Prostate gland (tissue), 2 donors: Measurements from ENCODE around the gene CCDC32. TPM values are rescaled to one million over a fixed set of nuclear protein-coding genes. Genes with fewer than 3 reads are reported as not detected.

ENCODE experiments used
- DNase-seq: peaks from one replicate; pipeline ENCODE4 v3.0.0-alpha.2; 2019; ENCODE audit warnings: low spot score
- H3K27ac ChIP-seq, 2 donors: fragments of 200-600 bp; sonication (generic); 2 replicates each; pipeline ENCODE4 v1.5.1; 2017 to 2019
- H3K27me3 ChIP-seq: fragments of 200-600 bp; sonication (generic); replicated peaks from 2 replicates; pipeline ENCODE4 v1.5.1; 2019; ENCODE audit not compliant: insufficient read depth
- H3K36me3 ChIP-seq, 2 donors: fragments of 200-600 bp; sonication (generic); 1 replicate in 1 of 2; 2 replicates in 1 of 2; pipeline versions ENCODE4 v1.5.1 to v1.8.1; 2017 to 2019
- H3K4me1 ChIP-seq: fragments of 200-600 bp; sonication (generic); replicated peaks from 2 replicates; pipeline ENCODE4 v1.5.1; 2019
- H3K4me3 ChIP-seq, 2 donors: fragments of 200-600 bp; sonication (generic); 2 replicates each; pipeline ENCODE4 v1.5.1; 2017 to 2019
- H3K9me3 ChIP-seq: fragments of 200-600 bp; sonication (generic); 2 replicates; pipeline ENCODE4 v1.5.1; 2017
- CTCF ChIP-seq, 4 experiments: fragments of 200-600 bp in 2 of 4; fragments of 450-650 bp in 2 of 4; sonication (generic) in 2 of 4; IDR thresholded peaks; 1 replicate in 3 of 4; 2 replicates in 1 of 4; pipeline ENCODE4 v1.5.1; 2016 to 2019; ENCODE audit warnings: antibody characterized with exemption in 4 of 4, mild to moderate bottlenecking in 2 of 4, moderate library complexity in 2 of 4
- POLR2A ChIP-seq: fragments of 450-650 bp; IDR thresholded peaks from one replicate; pipeline ENCODE4 v1.6.1; 2016; ENCODE audit warnings: antibody characterized with exemption, mild to moderate bottlenecking
- POLR2AphosphoS5 ChIP-seq: sonication (generic); formaldehyde crosslinking; IDR thresholded peaks from one replicate; pipeline ENCODE4 v1.6.1; 2017; ENCODE audit warnings: antibody characterized with exemption
- WGBS: methylation state at CpG from one replicate; pipeline ENCODE4 v1.1.5; 2018; 5-methylcytosine and 5-hydroxymethylcytosine counted together
- intact Hi-C: fragments of 100-400 bp; cut with DNase I; formaldehyde crosslinking; loops from one replicate; pipeline ENCODE4 v1.14.2; 2022
- small RNA-seq, 2 donors: library from RNA; depleted of rRNA; stranded (forward); fragments of <200 nt; gene quantifications; one replicate each; pipeline ENCODE3, GENCODE V24; 2016
- total RNA-seq, 2 donors: library from RNA; depleted of rRNA; stranded (reverse); fragments of >200 nt; gene quantifications; one replicate each; pipeline ENCODE4 v1.1.0, GENCODE V29; 2016

CCDC32 gene
- total RNA-seq, 2 donors from 2014 or later: 17.5 to 27.5 TPM

- no peaks in the 10 kb centered on the region for H3K36me3 ChIP-seq
- no peaks in the 10 kb centered on the region for H3K27me3 ChIP-seq
- TF ChIP-seq CTCF (IDR thresholded peaks at IDR 0.05) (no peak), POLR2AphosphoS5 (no peak), POLR2A (no peak)
- intact Hi-C loops: no loop called here
- DNase-seq: no peak
- H3K4me3 ChIP-seq: no peak overlapping the region
- no peaks in the 10 kb centered on the region for H3K4me1 ChIP-seq
- H3K9me3 ChIP-seq: no peaks in the 10 kb centered on the region
- H3K27ac ChIP-seq: no peak overlapping the region
- WGBS: 94% methylated on average over 1 of the region's 1 CpG
Observed at GRCh38 chr15:40508216-40508615, 56.6 kb downstream of the CCDC32 start.

GRCh38 chr15:40506964-40507571, 57.8 kb downstream of the CCDC32 start:
- H3K27me3 ChIP-seq: no peaks in the 10 kb centered on the region
- H3K4me3 ChIP-seq: peak overlapping the region in 1 of 2 donors; percentile 8
- WGBS: 4% methylated on average over 30 of the region's 30 CpGs
- no peaks in the 10 kb centered on the region for H3K9me3 ChIP-seq
- H3K36me3 ChIP-seq: no peaks in the 10 kb centered on the region
- intact Hi-C loops: no loop called here
- H3K27ac ChIP-seq: no peak overlapping the region
- DNase-seq: peak; percentile 48
- peak; percentile 44 for TF ChIP-seq POLR2AphosphoS5
- peak in 3 of 4 experiments; percentile 41 to 71 (median 53) for TF ChIP-seq CTCF (IDR thresholded peaks at IDR 0.05)
- TF ChIP-seq POLR2A: no peak
- no peaks in the 10 kb centered on the region for H3K4me1 ChIP-seq

Small RNAs within 50 kb of the gene (small RNA-seq; reads per million reads assigned to genes)
- gene RF00017 (0 reads per million in 2 donors), gene RNU6-516P (0 reads per million in 2 donors)

Other genes with a start within 250 kb of the CCDC32 start
- gene INAFM2, start 241.3 kb downstream of the CCDC32 start, total RNA-seq: 10 to 100 TPM; 18.7 to 24.3 TPM
- gene CCDC9B, start 224.1 kb downstream of the CCDC32 start, total RNA-seq: 10 to 100 TPM in 1 of 2 donors, 1 to 10 TPM in 1; 9.0 to 29.7 TPM
- not detected for gene PHGR1, start 214.0 kb downstream of the CCDC32 start, total RNA-seq
- 1 to 10 TPM in 1 of 2 donors, under 1 TPM in 1; 0.27 to 1.6 TPM for gene DISP2, start 206.8 kb downstream of the CCDC32 start, total RNA-seq
- gene KNSTRN, start 182.3 kb downstream of the CCDC32 start, total RNA-seq: 10 to 100 TPM; 12.9 to 19.8 TPM
- 100 to 1,000 TPM; 112 to 115 TPM for gene IVD, start 159.2 kb downstream of the CCDC32 start, total RNA-seq
- 10 to 100 TPM; 17.0 to 39.4 TPM for gene BAHD1, start 124.1 kb downstream of the CCDC32 start, total RNA-seq
- gene CHST14, start 94.1 kb downstream of the CCDC32 start, total RNA-seq: 10 to 100 TPM; 14.9 to 22.3 TPM
- gene RPUSD2, start 4.3 kb upstream of the CCDC32 start, total RNA-seq: 10 to 100 TPM; 11.2 to 24.1 TPM
- 10 to 100 TPM in 1 of 2 donors, 1 to 10 TPM in 1; 1.6 to 18.7 TPM for gene KNL1, start 29.2 kb upstream of the CCDC32 start, total RNA-seq
- gene RAD51, start 130.1 kb upstream of the CCDC32 start, total RNA-seq: 1 to 10 TPM in 1 of 2 donors, under 1 TPM in 1; 0.82 to 5.1 TPM
- 10 to 100 TPM; 28.2 to 31.9 TPM for gene RMDN3, start 190.2 kb upstream of the CCDC32 start, total RNA-seq
- 10 to 100 TPM; 14.3 to 61.3 TPM for gene GCHFR, start 199.0 kb upstream of the CCDC32 start, total RNA-seq
- 1 to 10 TPM in 1 of 2 donors, under 1 TPM in 1; 0.51 to 1.3 TPM for gene C15orf62, start 204.9 kb upstream of the CCDC32 start, total RNA-seq
- gene ZFYVE19, start 242.0 kb upstream of the CCDC32 start, total RNA-seq: 10 to 100 TPM; 39.8 to 43.3 TPM
- 10 to 100 TPM; 29.2 to 29.6 TPM for gene DNAJC17, start 242.4 kb upstream of the CCDC32 start, total RNA-seq